ENCODE results near the gene RACK1.
"Not testable (repeated sequence)": the region's sequence is repeated elsewhere in the genome, so short reads cannot be mapped to it uniquely, and the experiment has no call there.

RACK1 gene

GRCh38 chr5:181243564-181244343 lies at the start of gene RACK1:
Gene RACK1, minus strand, starts transcription at chr5:181243906. Its CDS starts 106 bp downstream, at chr5:181243800.
- DNase-seq (ENCODE audit: low read depth), result peak; percentile 81

- not testable (repeated sequence) for DNase-seq (ENCODE audit: low read depth)
Measured at GRCh38 chr5:181287331-181287730, 43.6 kb upstream of the RACK1 start.

GRCh38 chr5:181285962-181286705 lies 42.4 kb upstream of the RACK1 start:
- DNase-seq (ENCODE audit: low read depth), result not testable (repeated sequence)

GRCh38 chr5:181283841-181284755 lies 40.4 kb upstream of the RACK1 start:
- not testable (repeated sequence) for DNase-seq (ENCODE audit: low read depth)

- DNase-seq (ENCODE audit: low read depth), result no peak
Measured at GRCh38 chr5:181283347-181283746, 39.6 kb upstream of the RACK1 start.

GRCh38 chr5:181282874-181283273 lies 39.2 kb upstream of the RACK1 start:
- DNase-seq (ENCODE audit: low read depth), result no peak

GRCh38 chr5:181282415-181282814 lies 38.7 kb upstream of the RACK1 start:
- not testable (repeated sequence) for DNase-seq (ENCODE audit: low read depth)

GRCh38 chr5:181281984-181282316 lies 38.2 kb upstream of the RACK1 start:
- no peak for DNase-seq (ENCODE audit: low read depth)

GRCh38 chr5:181281077-181281983 lies 37.6 kb upstream of the RACK1 start:
- no peak for DNase-seq (ENCODE audit: low read depth)

GRCh38 chr5:181280251-181280762 lies 36.6 kb upstream of the RACK1 start:
- DNase-seq (ENCODE audit: low read depth), result no peak

- not testable (repeated sequence) for DNase-seq (ENCODE audit: low read depth)
Measured at GRCh38 chr5:181273433-181273744, 29.7 kb upstream of the RACK1 start.

GRCh38 chr5:181271081-181271480 lies 27.4 kb upstream of the RACK1 start:
- no peak for DNase-seq (ENCODE audit: low read depth)

GRCh38 chr5:181267907-181268306 lies 24.2 kb upstream of the RACK1 start:
- not testable (repeated sequence) for DNase-seq (ENCODE audit: low read depth)

- not testable (repeated sequence) for DNase-seq (ENCODE audit: low read depth)
Measured at GRCh38 chr5:181267291-181267904, 23.7 kb upstream of the RACK1 start.

GRCh38 chr5:181265092-181265671 lies 21.5 kb upstream of the RACK1 start:
- DNase-seq (ENCODE audit: low read depth), result peak; percentile 52

GRCh38 chr5:181263633-181264032 lies 19.9 kb upstream of the RACK1 start:
- DNase-seq (ENCODE audit: low read depth), result no peak

- DNase-seq (ENCODE audit: low read depth), result peak; percentile 58
Measured at GRCh38 chr5:181261320-181262049, 17.8 kb upstream of the RACK1 start.

GRCh38 chr5:181260720-181261319 lies 17.1 kb upstream of the RACK1 start, which contains the start of gene TRIM52:
Gene TRIM52, minus strand, starts transcription at chr5:181261143. Its CDS starts 330 bp downstream, at chr5:181260813.
- peak; percentile 79 for DNase-seq (ENCODE audit: low read depth)
